Middle frontal gyrus (tissue), 1 donor: ENCODE results near the gene SPPL2B.
A peak's percentile ranks its signal among the peaks of the same experiment; 100 is the strongest.
"Not testable (repeated sequence)": the region's sequence is repeated elsewhere in the genome, so short reads cannot be mapped to it uniquely, and the experiment has no call there.

Experiments
- DNase-seq: peaks from one replicate; pipeline ENCODE4 v3.0.0-alpha.2; 2015; ENCODE audit warnings: low spot score; ENCODE audit errors: extremely low spot score

The SPPL2B gene

GRCh38 chr19:2328401-2329148 is at the start of gene SPPL2B, which contains the start of gene LSM7:
TSS of gene SPPL2B (plus strand) at chr19:2328684. CDS start at chr19:2328710, 26 bp downstream.
TSS of gene LSM7 (minus strand) at chr19:2328586. CDS start at chr19:2328566, 20 bp downstream.
- DNase-seq: peak; percentile 91

GRCh38 chr19:2280633-2281264 is 47.7 kb upstream of the SPPL2B start:
- DNase-seq: no peak

- DNase-seq: not testable (repeated sequence)
These were observed 47.0 kb upstream of the SPPL2B start for GRCh38 chr19:2281265-2282061.

- no peak for DNase-seq
These were observed 46.2 kb upstream of the SPPL2B start, which contains the start of gene PEAK3 for GRCh38 chr19:2282062-2282861. TSS of gene PEAK3 (minus strand) at chr19:2282175. CDS start at chr19:2280931, 1,244 bp downstream.

- DNase-seq: no peak
These were observed 45.6 kb upstream of the SPPL2B start for GRCh38 chr19:2282862-2283237.

GRCh38 chr19:2283835-2284507 is 44.5 kb upstream of the SPPL2B start:
- DNase-seq: no peak

- no peak for DNase-seq
These were observed 41.9 kb upstream of the SPPL2B start for GRCh38 chr19:2286402-2287140.

- no peak for DNase-seq
These were observed 40.7 kb upstream of the SPPL2B start for GRCh38 chr19:2287585-2288337.

- no peak for DNase-seq
These were observed 40.1 kb upstream of the SPPL2B start for GRCh38 chr19:2288338-2288817.

- DNase-seq: no peak
These were observed 39.4 kb upstream of the SPPL2B start for GRCh38 chr19:2288818-2289713.

- DNase-seq: no peak
These were observed 38.6 kb upstream of the SPPL2B start for GRCh38 chr19:2289714-2290435.

- DNase-seq: no peak
These were observed 37.9 kb upstream of the SPPL2B start for GRCh38 chr19:2290441-2291184.

GRCh38 chr19:2291185-2291751 is 37.2 kb upstream of the SPPL2B start:
- no peak for DNase-seq

GRCh38 chr19:2294687-2295335 is 33.7 kb upstream of the SPPL2B start:
- no peak for DNase-seq

- DNase-seq: no peak
These were observed 32.3 kb upstream of the SPPL2B start for GRCh38 chr19:2296141-2296540.

- DNase-seq: no peak
These were observed 28.0 kb upstream of the SPPL2B start for GRCh38 chr19:2300533-2300932.
